Spleen (tissue), 11 donors: ENCODE data around the gene SPATC1L. TPM values are rescaled to one million over a fixed set of nuclear protein-coding genes. Genes with fewer than 3 reads are reported as not detected.

Source experiments
- DNase-seq: peaks from one replicate; pipeline ENCODE4 v3.0.0-alpha.2; 2020
- H3K27ac ChIP-seq, 8 donors: fragments of 200-600 bp; sonication (generic) in 7 of 8; 1 replicate in 4 of 8; 2 replicates in 4 of 8; pipeline versions ENCODE4 v1.5.0 to v1.8.0; 2016 to 2021; ENCODE audit warnings: inconsistent platforms in 4 of 8, mild to moderate bottlenecking in 4 of 8, moderate library complexity in 1 of 8
- H3K27me3 ChIP-seq, 7 donors: fragments of 200-600 bp; sonication (generic) in 6 of 7; replicated peaks in 1 of 7; 1 replicate in 4 of 7; 2 replicates in 3 of 7; pipeline versions ENCODE4 v1.5.0 to v1.8.0; 2016 to 2021; ENCODE audit warnings: inconsistent platforms in 3 of 7, mild to moderate bottlenecking in 1 of 7
- H3K36me3 ChIP-seq, 6 donors: fragments of 200-600 bp; sonication (generic) in 5 of 6; 1 replicate in 4 of 6; 2 replicates in 2 of 6; pipeline versions ENCODE4 v1.5.0 to v1.8.0; 2016 to 2021; ENCODE audit warnings: inconsistent platforms in 2 of 6
- H3K4me1 ChIP-seq, 6 donors: fragments of 200-600 bp; sonication (generic) in 5 of 6; 1 replicate in 3 of 6; 2 replicates in 3 of 6; pipeline versions ENCODE4 v1.5.0 to v1.8.0; 2016 to 2021; ENCODE audit warnings: inconsistent platforms in 3 of 6
- H3K4me3 ChIP-seq, 8 donors: fragments of 200-600 bp; sonication (generic) in 7 of 8; 1 replicate in 4 of 8; 2 replicates in 4 of 8; pipeline versions ENCODE4 v1.5.0 to v1.8.0; 2016 to 2021; ENCODE audit warnings: inconsistent platforms in 4 of 8, mild to moderate bottlenecking in 4 of 8, moderate library complexity in 2 of 8
- H3K9me3 ChIP-seq, 8 donors: fragments of 200-600 bp; sonication (generic) in 7 of 8; 1 replicate in 4 of 8; 2 replicates in 4 of 8; pipeline versions ENCODE4 v1.5.0 to v1.8.0; 2016 to 2021; ENCODE audit warnings: inconsistent platforms in 4 of 8
- CTCF ChIP-seq, 11 experiments: fragments of 200-600 bp in 7 of 11; fragments of 450-650 bp in 4 of 11; sonication (generic) in 4 of 11; IDR thresholded peaks in 8 of 11; conservative IDR thresholded peaks in 3 of 11; 1 replicate in 7 of 11; 2 replicates in 4 of 11; pipeline versions ENCODE4 v1.4.0 to v1.8.0; 2016 to 2021; ENCODE audit warnings: antibody characterized with exemption in 11 of 11, inconsistent platforms in 4 of 11, mild to moderate bottlenecking in 1 of 11
- POLR2A ChIP-seq, 3 donors: fragments of 450-650 bp; IDR thresholded peaks; one replicate each; pipeline ENCODE4 v1.5.1; 2017; ENCODE audit warnings: antibody characterized with exemption in 3 of 3, mild to moderate bottlenecking in 1 of 3
- POLR2AphosphoS5 ChIP-seq, 3 donors: sonication (generic); formaldehyde crosslinking; IDR thresholded peaks; one replicate each; pipeline ENCODE4 v1.5.1; 2017; ENCODE audit warnings: antibody characterized with exemption in 3 of 3
- WGBS, 5 donors: extraction: QIAGEN DNeasy Blood & Tissue Kit in 3 of 5; methylation state at CpG; one replicate each; pipeline versions ENCODE4 v1.1.5 to v1.1.7; 2013 to 2018; 5-methylcytosine and 5-hydroxymethylcytosine counted together
- intact Hi-C: fragments of 100-400 bp; cut with DNase I; formaldehyde crosslinking; loops from one replicate; pipeline ENCODE4 v1.15.0; 2023; ENCODE audit warnings: low total_unique reads
- polyA plus RNA-seq, 3 donors: library from polyadenylated mRNA; stranded (reverse); fragments of 200-250 nt; gene quantifications; one replicate each; pipeline ENCODE4 v1.2.1, GENCODE V29; 2013
- total RNA-seq, 7 donors: library from RNA; depleted of rRNA in 3 of 7; stranded (reverse); fragments of >200 nt in 3 of 7; fragmentation: NEBNext Ultra II Directional in 4 of 7; extraction: Animal tissue kit (Norgen Biotek cat#: 25700) in 4 of 7; gene quantifications; one replicate each; pipeline versions ENCODE4 v1.1.0 to v1.2.1, GENCODE V29; 2016 to 2021
- donor health status: healthy with polysubstance abuse.
- donor health status: DM: no; HTN: no; CAD: no; lungs with moderate emphysema.
- donor health status: DM: no; HTN: no; CAD: no.
- donor health status: Bipolar disorder and iron deficiency.
- donor health status: healthy.
- donor health status: DM: no; HTN: no; CAD: no.
- donor health status: DM: yes; HTN: yes; CAD: no.

Gene SPATC1L
- total and polyA plus RNA-seq, 10 donors = 4.4 to 13.4 (median 9.8) TPM

GRCh38 chr21:46146856-46147255 is 37.4 kb downstream of the SPATC1L start:
- Histone ChIP-seq H3K27me3 (peaks cover 0 to 9% (median 0%) of the 10 kb centered on the region in 7 donors), H3K4me1 (peaks cover 0 to 12% (median 7%) of the 10 kb centered on the region in 6 donors), H3K4me3 (no peak overlapping the region), H3K36me3 (no peaks in the 10 kb centered on the region), H3K9me3 (peaks cover 0 to 4% (median 0%) of the 10 kb centered on the region in 8 donors), H3K27ac (no peak overlapping the region)
- DNase-seq = peak; percentile 54
- no peak for TF ChIP-seq CTCF (IDR thresholded peaks at IDR 0.05 in 8 of 11, conservative IDR thresholded peaks at IDR 0.05 in 3 of 11)
- no peak for TF ChIP-seq POLR2A (IDR thresholded peaks at IDR 0.05)
- TF ChIP-seq POLR2AphosphoS5 (IDR thresholded peaks at IDR 0.05) = no peak
- WGBS, 5 donors = 79 to 90% (median 82%) methylated on average over 14 of the region's 14 CpGs
- intact Hi-C loops = no loop called here

GRCh38 chr21:46145840-46146691 is 38.2 kb downstream of the SPATC1L start:
- 85 to 92% (median 92%) methylated on average over 16 to 60 of the region's 60 CpGs for WGBS, 5 donors

GRCh38 chr21:46145159-46145839 is 39.0 kb downstream of the SPATC1L start:
- peak; percentile 72 for DNase-seq
- TF ChIP-seq POLR2AphosphoS5 (IDR thresholded peaks at IDR 0.05) (no peak), CTCF (IDR thresholded peaks at IDR 0.05 in 8 of 11, conservative IDR thresholded peaks at IDR 0.05 in 3 of 11) (no peak), POLR2A (IDR thresholded peaks at IDR 0.05) (no peak)
- intact Hi-C loops = no loop called here
- H3K27me3 ChIP-seq = peaks cover 0 to 4% (median 0%) of the 10 kb centered on the region in 7 donors
- peaks cover 0 to 4% (median 0%) of the 10 kb centered on the region in 8 donors for H3K9me3 ChIP-seq
- H3K36me3 ChIP-seq = no peaks in the 10 kb centered on the region
- WGBS, 5 donors = 92 to 95% (median 93%) methylated on average over 11 to 51 of the region's 51 CpGs
- no peak overlapping the region for H3K27ac ChIP-seq
- peaks cover 0 to 12% (median 7%) of the 10 kb centered on the region in 6 donors for H3K4me1 ChIP-seq
- no peak overlapping the region for H3K4me3 ChIP-seq

More at GRCh38 chr21:46145840-46146691, 38.2 kb downstream of the SPATC1L start:
- Histone ChIP-seq H3K27me3 (peaks cover 0 to 2% (median 0%) of the 10 kb centered on the region in 7 donors), H3K4me3 (no peak overlapping the region), H3K9me3 (peaks cover 0 to 4% (median 0%) of the 10 kb centered on the region in 8 donors), H3K4me1 (peaks cover 0 to 12% (median 7%) of the 10 kb centered on the region in 6 donors), H3K27ac (no peak overlapping the region), H3K36me3 (no peaks in the 10 kb centered on the region)
- intact Hi-C loops = no loop called here
- no peak for TF ChIP-seq POLR2A (IDR thresholded peaks at IDR 0.05)
- TF ChIP-seq POLR2AphosphoS5 (IDR thresholded peaks at IDR 0.05) = no peak
- TF ChIP-seq CTCF (IDR thresholded peaks at IDR 0.05 in 8 of 11, conservative IDR thresholded peaks at IDR 0.05 in 3 of 11) = no peak
- peak; percentile 64 for DNase-seq
